GM18861 (cell line): Measurements from ENCODE around the gene STRBP.
"Not testable (repeated sequence)": the region's sequence is repeated elsewhere in the genome, so short reads cannot be mapped to it uniquely, and the experiment has no call there.

ENCODE experiments used
- ATAC-seq: cut with Tn5 transposase; IDR thresholded peaks from one replicate; pipeline ENCODE4 v1.9.1; 2021; ENCODE audit not compliant: unreplicated experiment

STRBP gene

GRCh38 chr9:123283455-123283854, 15.1 kb upstream of the STRBP start:
- no peak for ATAC-seq

GRCh38 chr9:123283048-123283408, 14.6 kb upstream of the STRBP start:
- ATAC-seq: no peak

DNA sequence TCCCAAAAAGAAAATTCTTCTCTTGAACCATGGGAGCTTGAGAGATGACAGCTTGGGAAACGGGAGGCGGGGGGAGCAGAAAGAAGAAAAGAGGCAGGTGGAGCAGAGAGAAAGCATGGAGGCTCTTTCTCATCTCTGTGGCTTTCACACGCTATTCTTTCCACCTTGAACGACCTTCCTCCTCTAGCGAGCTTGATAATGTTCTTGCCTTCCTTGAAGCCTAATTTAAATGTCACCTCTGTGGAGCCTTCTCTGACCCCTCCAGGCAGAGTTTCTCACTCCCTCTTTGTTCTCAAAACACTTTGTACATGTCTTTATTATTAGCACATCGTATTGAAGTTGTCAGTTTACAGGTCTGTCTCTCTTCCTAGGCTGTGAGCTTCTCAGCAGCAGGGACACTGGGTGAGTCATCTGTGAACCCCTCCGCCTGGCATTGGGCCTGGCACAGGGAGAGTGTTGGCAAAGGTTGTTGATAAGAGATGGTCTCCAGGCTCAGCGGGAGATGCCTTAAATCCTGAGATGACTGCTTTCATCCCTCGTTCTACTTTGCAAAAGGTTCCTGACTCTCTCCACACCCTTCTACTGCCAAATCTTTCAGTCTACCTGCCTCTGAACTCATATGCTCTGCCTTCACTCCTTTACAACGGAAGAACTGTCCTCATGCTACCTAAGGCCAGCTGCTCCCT, 14.1 kb upstream of the STRBP start:
- ATAC-seq: no peak

GRCh38 chr9:123281659-123282350, 13.4 kb upstream of the STRBP start:
- ATAC-seq: no peak

- ATAC-seq: not testable (repeated sequence)
Observed at GRCh38 chr9:123278879-123279493, 10.6 kb upstream of the STRBP start.

GRCh38 chr9:123278361-123278760, 10.0 kb upstream of the STRBP start:
- ATAC-seq: no peak

GRCh38 chr9:123276551-123276950, 8.2 kb upstream of the STRBP start:
- ATAC-seq: no peak

GRCh38 chr9:123271133-123271532, 2.7 kb upstream of the STRBP start:
- ATAC-seq: not testable (repeated sequence)

- ATAC-seq: no peak
Observed at GRCh38 chr9:123269281-123269680, 895 bp upstream of the STRBP start.

DNA sequence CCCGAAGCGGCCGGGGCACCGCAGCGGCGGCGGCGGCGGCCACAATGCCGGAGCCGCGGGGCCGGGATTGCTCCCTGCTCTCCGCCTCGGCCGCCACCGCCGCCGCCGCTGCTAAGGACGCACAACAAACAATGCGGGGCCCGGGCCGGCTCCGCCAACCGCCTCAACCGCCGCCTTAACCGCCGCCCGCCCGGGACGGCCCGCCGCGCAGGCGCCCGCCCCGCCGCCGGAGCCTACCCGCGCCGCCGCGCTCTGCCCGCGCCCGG, 254 bp downstream of the STRBP start:
- ATAC-seq: no peak

DNA sequence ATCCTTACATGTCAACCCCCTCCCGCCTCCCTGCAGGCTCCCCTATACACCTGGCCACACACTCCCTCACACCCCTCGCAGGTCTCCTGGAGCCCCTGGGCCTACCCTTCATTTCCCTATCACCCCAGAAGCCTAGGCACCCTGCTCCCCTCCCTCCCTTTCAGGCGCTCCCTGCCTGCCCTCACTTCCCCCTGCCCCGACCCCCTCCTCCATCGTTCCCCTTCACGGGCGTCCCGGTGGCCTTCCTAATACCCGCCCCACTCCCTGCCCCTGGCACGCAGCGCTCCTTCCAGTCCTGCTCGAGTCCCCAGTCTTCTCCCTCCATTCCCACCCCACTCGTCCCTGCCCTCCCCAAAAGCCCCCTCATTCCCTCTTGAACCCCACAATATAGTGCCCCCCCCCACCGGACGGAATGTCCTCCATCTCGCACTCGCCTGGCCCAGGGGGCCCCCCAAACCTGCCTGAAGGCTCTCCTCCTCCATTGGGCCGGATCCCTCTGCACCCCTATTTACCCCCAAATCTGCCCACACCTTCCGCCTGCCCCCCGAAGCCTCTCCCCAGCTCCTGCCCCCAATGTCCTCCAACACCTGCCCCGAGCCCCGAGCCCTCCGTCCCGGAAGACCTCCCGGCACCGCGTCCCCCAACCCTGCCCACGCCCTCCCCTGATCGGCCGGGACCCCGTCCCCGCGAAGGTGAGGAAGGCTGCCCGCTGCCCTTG, 746 bp downstream of the STRBP start:
- ATAC-seq: no peak

GRCh38 chr9:123266655-123267399, 1.6 kb downstream of the STRBP start:
- ATAC-seq: no peak

- no peak for ATAC-seq
Observed at GRCh38 chr9:123265833-123266232, 2.6 kb downstream of the STRBP start.

DNA sequence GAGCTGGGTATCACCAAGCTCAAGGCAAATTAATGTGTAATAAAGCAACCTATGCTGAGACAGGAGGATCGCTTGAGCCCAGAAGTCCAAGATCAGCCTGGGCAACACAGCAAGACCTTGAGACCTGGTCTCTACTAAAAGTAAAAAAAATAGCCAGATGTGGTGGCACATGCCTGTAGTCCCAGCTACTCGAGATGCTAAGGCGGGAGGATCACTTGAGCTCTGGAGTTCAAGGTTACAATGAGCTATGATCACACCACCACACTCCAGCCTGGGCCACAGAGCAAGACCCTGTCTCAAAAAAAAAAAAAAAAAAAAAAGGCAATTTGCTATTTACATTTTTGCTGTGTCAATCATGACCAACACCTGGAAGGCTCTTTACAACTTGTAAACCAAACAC, 5.2 kb downstream of the STRBP start:
- ATAC-seq: no peak

- no peak for ATAC-seq
Observed at GRCh38 chr9:123262338-123262737, 6.0 kb downstream of the STRBP start.

GRCh38 chr9:123261006-123261677, 7.2 kb downstream of the STRBP start:
- ATAC-seq: no peak

GRCh38 chr9:123260340-123260739, 8.0 kb downstream of the STRBP start:
- ATAC-seq: no peak

DNA sequence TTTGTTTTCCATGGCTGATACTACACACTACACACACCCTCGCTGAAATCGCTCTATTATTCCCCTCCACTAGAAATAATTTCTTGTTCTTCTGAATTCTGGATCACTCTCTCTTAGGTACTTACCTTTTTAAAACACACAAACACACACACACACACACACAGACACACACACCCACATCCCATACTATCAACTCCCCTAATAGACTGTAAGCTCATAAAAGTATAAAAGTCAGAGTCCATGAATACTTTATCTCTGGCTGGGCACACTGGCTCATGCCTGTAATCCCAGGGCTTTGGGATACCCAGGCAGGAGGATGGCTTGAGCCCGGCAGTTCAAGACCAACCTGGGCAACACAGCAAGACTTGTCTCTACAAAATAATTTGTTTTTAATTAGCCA, 11.1 kb downstream of the STRBP start:
- ATAC-seq: no peak

GRCh38 chr9:123255718-123256117, 12.7 kb downstream of the STRBP start:
- ATAC-seq: no peak

- no peak for ATAC-seq
Observed at GRCh38 chr9:123253204-123253603, 15.2 kb downstream of the STRBP start.

GRCh38 chr9:123251741-123252140, 16.6 kb downstream of the STRBP start:
- ATAC-seq: no peak
